Stimulated activated CD4-positive, alpha-beta T cell treated with anti-CD3 and anti-CD28 coated beads, Interleukin-1b, Interleukin-23, amount 100 ng/mL, for 24 hours (primary cell): ENCODE measurements around the gene DGCR2.
"Not testable (repeated sequence)": the region's sequence is repeated elsewhere in the genome, so short reads cannot be mapped to it uniquely, and the experiment has no call there.

ENCODE experiments used
- DNase-seq, 4 experiments: peaks; one replicate each; pipeline ENCODE4 v3.0.0-alpha.2; 2020; ENCODE audit warnings: low read depth in 4 of 4, low spot score in 1 of 4

Gene DGCR2

DNA sequence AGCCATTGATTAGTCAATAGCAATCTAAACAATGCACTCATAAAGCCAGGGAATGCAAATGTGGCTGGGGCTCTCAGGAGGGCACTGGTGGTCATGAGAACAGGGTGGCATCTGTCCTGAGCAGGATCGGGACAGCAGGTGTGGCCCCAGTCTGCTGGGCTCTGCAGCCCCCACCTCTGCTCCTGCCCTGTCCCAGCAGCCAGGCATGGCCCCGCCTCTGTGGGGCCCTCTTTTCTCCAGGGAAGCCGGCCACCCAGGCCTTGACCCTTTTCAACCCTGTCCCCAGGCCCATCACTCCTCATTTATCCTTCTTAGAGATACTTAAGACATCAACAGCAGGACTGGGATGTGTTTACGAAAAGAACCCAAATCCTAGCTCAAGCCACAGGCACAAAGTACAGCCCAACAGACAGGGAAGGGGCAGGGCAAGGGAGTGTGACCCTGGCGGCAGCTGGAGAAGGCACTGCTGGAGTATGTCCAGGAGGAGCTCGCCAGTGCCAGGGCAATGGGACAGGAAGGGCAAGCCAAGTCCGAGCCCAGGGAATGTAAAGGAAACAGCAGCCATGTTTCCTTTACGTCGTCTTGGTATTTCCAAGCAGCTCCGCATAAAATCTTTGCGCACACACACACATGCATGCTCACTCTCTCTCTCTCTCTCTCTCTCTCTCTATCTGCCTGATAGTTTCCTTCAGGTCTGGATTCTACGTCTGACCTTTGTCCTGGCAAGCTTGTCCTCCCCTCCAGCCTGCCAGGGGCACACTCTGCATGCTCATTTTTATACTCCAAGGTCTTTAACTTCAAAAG is 59.9 kb downstream of the DGCR2 start:
- no peak for DNase-seq

DNA sequence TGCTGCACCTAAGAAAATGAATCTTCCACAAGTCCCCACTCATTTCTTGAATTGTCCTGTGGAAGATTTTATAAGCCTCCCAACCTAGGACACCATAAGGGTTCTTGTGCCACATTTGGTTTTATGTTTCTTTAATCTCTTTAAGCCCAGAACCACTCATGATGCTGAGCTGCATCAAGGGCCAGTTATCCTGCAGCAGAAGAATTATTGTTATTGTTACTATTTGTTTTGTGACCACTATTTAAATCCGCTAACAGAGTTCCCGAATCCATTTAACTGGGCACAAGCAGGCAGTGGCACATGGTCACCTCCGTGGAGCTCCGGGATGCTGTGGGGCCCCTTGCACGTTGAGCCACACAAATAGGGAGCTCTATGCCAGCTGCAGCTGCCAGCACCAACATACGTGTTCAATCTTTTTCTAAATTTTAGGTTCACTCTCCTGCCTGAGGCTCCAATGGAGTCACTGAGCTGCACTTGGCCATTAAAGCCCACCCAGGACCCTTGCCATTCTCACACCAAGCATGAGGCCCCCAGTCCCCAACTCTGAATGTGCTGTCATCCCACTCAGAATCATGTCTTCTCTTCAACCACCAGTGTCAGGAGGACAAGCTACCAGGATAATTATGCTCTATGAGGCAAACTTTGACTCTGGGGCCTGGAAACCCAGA is 60.6 kb downstream of the DGCR2 start:
- no peak for DNase-seq

DNA sequence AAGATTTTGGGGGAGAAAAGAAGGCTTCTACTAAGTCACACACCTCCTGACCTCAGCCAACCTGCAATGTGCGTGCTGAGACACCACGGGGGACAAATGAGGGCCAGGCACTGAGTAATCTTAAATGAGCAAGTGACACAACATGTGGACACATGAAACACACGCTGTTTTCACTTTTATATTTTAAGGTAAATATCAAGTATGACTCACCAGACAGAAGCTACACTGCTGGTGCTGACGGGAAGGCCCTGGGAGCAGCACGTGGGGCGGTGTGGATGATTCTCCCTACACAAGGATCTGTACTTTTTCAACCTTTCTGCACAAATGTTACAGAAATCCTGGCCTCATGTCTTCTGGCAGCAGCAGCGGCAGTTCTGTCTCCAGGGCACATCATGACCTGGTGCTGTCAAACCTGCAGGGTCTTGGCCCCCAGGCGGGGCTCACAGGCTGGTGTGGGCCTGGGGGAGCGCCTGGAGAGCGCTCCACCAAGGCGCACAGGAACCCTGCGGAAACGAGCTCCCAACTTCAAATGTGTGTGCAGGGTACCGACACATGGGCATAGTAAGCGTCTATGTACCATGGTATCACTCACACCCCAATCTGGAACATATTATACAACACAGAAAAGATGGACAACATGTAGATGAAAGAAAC is 61.7 kb downstream of the DGCR2 start:
- DNase-seq, result no peak

DNA sequence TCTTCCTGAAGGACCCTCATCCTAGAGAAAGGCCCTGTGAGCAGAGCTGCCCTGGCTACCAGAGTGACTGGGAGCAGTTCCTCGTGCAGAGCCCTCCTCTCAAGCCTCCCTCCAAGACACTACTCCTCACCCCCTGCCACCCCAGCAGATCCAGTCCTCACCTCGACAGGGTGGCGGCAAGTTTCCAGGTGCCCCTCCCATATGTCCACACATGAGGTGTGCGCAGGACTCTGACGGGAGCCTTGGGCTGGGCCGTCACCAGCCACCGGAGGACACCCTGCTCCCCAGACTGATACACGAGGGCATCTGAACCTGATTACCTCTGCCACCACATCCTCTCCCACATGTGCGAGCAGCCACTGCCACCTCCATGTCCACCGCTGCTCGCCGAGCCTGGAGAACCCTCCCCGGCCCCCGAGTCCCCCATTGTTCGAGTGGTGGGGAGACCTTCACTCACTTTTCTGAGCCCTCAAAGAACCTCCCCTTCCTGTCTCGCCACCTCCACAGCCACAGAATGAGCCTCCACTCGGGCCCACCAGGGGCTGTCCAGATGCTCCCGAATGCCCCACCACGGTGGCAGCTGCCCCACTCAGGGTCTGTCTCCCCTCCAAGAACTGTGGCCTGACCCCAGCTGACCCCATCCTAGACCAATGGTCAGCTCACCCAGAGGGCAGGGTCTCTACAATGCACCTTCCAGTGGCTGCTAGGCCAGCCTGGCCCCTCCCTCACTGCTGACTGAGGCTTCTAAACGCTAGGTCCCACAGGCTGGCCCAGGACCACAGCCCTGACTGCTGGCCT is 62.5 kb downstream of the DGCR2 start:
- DNase-seq, result no peak

DNA sequence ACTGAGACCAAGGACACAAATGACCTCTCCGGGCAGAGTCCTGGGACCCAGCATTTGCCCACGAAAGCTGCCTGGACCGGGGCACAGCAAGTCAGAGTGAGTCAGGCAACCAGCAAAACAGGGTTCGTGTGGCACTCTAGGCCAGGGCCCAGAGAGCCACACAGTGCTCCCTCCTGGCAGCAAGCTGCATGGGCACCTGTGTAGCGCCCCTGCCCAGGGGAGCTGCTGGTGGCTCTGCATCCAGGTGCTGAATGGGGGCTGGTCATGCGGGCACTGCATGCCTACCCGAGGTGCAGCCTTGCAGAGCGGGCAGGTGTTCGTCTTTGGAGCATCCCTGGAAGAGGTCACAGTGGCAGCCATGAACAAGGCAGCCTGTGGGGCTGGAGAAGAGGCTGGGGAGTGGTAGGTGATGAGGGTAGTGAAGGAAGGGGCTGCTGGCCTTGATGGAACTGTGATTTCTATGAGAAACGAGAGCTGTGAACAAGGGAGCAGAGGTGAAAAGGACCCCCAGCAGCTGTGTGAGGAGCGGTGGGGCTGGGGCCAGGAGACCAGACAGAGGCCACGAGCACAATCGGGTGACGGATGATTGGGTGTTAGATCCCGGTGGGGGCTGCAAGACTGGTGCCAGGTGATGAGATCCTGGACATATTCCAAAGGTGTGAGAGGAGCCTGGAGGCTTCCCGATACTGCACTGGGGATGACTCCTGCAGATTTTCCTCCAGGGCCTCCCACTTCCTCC is 63.3 kb downstream of the DGCR2 start:
- no peak for DNase-seq

DNA sequence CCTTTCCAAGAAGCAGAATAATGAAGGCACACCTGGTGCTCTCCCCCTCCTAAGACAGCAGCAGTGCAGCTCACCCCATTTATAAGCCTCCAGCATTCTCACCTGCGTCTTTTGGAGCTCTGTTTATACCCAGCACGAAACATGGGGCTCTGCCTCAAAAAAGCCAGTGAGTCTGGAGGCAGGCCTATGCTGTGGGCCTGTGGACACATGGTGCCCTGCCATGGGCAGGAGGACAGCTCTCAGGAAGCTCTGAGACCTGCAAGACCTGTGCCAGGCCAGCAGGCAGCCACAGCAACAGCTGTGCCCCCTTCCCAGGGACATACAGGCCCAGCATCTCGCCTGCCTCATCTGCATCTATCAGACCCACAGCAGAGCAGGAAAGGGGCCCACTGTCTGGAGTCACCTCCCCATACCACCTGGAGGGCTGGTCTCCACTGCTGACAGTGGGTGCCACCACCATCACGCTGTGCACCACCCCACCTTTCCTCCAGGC is 64.2 kb downstream of the DGCR2 start:
- no peak for DNase-seq

DNA sequence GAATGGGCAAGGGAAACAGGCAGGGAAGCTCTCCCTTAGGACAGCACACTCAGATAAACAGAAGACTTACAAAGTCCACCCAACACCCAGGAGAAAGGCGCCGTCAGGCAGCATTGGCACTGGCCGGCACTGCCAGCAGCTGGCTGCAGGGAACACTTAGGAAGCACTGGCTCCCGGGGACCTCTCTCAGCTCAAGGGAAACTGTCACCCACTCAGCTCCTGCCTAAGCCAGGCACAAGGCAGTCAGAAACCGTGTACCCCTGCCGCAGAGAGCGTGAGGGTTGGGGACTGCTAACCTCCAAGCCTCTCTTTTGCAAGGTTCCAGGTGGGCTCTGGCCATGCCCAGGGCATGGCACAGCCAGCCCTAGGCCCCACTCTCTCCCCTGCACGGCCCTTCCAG is 64.7 kb downstream of the DGCR2 start:
- DNase-seq, result no peak

DNA sequence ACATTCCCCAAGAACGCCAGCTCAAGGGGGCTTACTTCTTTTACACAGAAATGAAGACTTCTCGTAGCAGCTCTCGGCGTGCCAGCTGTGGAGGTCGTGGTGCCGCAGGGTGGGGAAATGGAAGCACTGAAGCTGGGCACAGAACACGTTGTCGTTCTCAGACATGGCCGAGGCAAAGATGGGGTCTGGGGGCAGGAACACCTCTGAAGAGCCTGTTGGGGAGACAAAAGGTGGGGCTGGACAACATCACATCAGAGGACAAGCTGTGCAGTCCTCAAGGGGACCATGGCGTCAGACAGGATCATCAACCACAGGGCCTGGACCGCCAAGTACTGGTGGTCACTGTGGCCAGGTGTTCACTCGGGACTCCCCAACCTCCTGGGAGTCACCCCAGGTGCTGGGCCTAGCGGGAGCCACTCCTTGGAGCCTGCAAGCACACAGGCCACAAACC is 65.2 kb downstream of the DGCR2 start:
- no peak for DNase-seq

DNA sequence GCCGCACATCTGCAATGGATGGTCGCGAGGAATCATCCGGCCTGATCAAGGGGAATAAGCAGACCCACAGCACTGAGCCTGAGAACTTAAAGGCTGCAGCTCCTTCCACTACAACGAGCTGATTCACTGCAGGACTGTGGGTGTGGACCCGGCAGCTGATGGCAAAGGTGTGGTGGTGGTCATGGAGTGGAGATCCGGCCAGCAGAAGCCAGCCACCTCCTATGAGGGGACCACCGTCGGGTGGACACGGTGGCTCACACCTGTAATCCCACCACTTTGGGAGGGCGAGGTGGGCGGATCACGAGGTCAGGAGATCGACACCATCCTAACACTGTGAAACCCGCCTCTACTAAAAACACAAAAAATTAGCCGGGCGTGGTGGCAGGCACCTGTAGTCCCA is 66.4 kb downstream of the DGCR2 start:
- DNase-seq, result no peak

DNA sequence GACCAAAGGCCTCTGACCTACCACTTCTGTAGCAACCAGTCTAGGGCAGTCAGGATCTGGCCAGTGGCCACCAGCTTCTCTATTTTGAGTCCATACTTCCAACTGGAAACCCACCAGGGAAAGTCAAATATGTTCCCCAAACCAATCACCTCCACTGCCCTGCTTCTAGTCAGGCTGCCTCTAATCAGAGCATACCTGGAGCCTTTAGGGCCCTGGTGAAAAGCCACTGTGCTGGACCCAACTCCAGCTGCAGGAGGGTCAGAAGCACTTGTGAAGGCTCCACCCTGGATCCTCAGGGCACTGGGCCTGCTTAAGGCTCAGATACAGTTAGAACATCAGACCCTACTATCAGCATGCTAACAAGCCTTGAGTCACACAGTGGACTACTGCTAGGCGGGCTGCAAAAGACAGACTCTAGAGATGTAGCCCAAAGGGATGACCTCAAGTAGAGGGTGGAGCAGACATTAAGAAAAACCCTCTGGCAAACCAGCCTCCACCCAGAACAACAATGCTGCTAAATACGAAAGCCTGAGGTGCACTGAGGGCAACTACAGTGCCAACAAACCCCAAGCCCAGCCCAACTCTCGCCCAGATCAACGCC is 69.2 kb downstream of the DGCR2 start:
- DNase-seq, result no peak

DNA sequence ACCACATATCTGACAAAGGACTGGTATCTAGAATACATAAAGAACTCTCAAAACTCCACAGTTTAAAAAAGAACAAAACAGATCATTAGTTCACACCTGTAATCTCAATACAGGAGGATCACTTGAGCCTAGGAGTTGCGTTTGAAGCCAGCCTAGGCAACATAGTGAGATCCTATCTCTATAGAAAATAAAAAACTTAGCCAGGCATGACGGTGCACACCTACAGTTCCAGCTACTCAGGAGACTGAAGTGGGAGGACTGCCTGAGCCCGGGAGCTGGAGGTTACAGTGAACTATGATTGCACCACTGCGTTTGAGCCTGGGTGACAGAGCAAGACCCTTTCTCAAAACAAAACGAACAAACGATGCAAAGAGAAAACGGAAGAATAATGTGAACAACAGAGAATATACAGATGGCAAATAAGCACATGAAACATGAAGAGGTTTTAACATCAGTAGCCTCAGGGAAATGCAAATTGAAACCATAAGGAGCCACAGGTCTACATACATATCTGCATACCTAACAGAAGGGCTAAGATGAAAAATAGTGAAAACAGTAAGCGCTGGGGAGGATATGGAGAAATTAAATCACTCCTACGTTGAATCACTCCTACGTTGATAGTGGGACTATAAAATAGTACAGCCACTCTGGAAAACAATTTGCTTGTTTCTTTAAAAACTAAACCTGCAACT is 70.7 kb downstream of the DGCR2 start:
- no peak for DNase-seq

DNA sequence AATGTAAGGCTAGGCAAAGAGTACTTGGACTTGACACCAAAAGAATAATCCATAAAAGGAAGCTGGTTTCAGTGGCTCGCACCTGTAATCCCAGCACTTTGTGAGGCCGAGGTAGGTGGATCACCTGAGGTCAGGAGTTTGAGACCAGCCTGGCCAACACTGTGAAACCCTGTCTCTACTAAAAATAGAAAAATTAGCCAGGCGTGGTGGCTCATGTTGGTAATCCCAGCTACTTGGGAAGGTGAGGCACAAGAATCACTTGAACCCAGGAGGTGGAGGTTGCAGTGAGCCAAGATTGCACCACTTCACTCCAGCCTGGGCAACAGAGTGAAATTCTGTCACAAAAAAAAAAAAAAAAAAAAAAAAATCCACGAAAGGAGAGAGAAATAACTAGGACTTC is 71.4 kb downstream of the DGCR2 start:
- not testable (repeated sequence) for DNase-seq

DNA sequence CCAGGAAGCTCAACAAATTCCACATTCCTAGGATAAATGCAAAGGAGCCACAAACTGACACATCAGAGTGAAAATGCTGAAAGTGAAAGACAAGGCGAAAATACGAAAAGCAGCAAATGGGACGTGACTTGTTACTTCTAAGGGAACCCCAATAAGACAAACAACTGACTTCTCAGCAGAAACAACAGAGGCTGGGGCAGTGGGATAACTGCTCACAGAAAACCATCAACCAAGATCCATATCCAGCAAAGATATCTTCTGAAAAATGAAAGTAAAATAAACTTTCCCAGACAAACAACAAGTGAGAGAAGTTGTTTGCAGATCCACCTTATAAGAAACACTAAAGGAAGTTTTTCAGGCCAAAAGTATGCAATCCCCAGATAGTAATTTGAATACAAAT is 72.1 kb downstream of the DGCR2 start:
- no peak for DNase-seq

DNA sequence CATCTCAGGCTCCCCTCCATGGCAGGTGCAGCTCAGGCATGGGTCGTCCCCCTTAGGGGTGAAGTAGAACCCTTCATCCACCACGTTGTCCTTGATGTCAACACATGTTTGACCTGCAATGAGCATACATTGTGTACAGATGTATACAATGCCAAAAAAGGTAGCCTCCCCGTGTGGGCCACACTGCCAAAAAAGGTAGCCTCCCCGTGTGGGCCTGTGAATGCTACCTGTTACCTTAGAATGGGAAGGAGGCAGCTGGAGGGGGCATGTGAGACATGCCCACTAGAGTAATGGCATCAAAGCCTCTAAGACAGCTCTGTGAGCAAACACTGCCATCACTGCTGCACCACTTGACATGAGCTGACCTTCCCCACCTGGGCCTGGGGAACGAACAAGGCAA is 73.7 kb downstream of the DGCR2 start:
- DNase-seq, result no peak

DNA sequence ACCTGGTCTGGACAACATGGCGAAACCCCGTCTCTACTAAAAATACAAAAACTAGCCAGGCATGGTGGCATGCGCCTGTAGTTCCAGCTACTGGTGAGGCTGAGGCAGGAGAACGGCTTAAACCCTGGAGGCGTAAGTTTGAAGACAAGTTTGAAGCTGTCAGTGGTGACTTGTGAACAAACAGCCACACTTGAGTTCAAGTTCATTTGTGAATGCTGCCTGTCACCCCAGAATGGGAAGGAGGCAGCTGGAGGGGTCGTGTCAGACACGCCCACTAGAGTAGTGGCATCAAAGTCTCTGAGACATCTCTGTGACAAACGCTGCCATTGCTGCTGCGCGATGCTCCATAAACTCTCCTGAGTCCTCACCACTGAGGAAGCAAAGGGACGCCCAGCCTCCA is 74.2 kb downstream of the DGCR2 start:
- DNase-seq, result no peak

DNA sequence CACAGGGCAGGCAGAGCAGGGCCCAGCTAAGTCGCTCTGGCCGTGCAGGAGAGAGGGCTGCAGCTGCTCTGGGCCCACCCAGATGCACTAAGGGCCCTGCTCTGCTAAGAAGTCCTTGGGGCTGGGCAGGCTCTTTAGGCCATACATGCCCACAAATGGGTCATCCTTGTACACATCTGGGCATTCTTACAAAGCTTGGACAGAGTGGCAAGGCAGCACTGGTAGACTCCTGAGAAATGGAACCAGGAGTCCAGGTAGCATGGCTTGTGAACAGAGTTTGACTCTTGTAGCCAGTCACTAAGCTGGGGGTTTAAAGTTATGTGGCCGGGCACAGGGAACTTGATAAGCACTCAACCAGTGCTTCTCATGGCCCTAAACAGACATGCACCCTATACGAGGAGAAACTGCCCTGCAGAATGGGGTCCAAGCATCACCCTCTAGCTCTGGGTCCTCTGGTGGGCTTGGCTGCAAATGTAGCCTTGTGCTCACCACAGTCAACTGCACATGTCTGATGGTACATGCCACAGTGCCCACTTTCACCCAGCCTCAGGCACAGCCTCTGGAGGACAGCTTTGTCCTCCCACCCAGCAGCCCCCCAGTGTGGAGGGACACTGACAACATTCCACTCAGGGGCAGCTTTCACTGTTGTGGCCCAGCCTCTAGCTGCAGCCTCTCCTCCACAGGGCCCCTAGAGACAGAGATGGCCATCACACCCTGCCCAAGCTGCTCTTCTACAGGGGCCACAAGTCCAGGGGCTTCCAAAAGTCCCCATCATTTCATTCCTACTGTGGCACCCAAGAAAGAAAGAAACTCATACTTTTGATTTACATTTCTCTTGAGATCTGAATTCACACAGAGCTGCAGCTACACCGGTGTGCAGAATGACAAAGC is 75.2 kb downstream of the DGCR2 start:
- DNase-seq, result no peak

DNA sequence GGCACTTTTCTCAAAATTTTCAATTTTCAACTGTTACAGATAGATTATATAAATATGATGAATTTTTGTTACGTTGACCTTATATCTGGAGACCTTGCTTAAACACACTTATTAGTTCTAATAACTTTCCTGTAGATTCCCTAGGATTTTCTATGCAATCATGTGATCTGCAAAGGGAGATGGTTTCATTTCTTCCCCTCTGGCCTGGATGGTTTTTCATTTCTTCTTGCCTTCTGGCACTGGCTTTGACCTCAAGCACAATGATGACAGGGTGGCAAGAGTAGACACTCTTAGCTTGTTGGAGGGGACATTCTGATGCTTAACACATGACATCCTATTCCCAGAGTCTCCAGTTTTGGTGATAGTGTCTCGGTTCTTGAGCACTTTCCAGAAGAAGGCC is 75.9 kb downstream of the DGCR2 start:
- no peak for DNase-seq

DNA sequence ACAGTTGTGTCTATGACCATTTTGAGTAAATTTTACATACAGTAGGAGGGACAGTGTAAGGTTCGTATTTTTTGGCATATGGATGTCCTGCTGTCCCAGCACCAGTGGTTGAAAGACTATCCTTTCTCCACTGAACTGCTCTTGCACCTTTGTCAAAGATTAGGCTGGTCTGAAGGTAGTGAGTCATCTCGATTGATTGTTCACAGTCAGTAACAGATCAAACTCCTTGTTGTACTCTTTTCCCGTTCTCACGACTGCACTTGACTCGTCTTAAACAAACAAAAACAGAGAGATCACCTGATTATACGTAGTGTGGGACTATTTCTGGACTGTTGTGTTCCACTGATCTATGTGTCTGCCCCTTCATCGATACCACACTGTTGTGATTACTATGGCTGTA is 77.1 kb downstream of the DGCR2 start:
- no peak for DNase-seq

DNA sequence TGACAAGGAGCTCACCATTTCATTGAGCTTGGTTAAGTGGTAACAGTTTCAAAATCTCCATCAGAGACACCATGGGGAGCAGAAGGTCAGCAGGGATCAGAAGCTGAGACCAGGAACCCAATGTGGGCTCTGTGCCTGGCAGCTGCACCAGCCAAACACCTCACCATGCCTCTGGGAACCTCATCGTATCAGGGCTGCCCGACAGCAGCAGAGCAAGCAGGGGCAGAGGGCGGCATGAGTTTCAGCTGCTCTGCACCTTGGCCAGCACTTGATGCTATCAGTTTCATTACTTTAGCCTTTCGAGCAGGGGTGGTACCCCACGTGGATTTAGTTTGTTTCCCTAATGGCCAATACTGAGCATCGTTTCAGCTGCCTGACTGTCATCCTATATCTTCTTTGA is 77.8 kb downstream of the DGCR2 start:
- DNase-seq, result no peak
